NCI-H1436 treated with DMSO at 0.1 percent for 48 hours (cell line): ENCODE data around the gene ADAMTS9.
"Not testable (repeated sequence)": the region's sequence is repeated elsewhere in the genome, so short reads cannot be mapped to it uniquely, and the experiment has no call there.

Source experiments
- DNase-seq: peaks from one replicate; lab custom pipeline; 2025; lab: John Stamatoyannopoulos, UW

The ADAMTS9 gene

GRCh38 chr3:64575211-64575844 lies 112.5 kb downstream of the ADAMTS9 start:
- no peak for DNase-seq

- no peak for DNase-seq
Measured at GRCh38 chr3:64574194-64574593, 113.6 kb downstream of the ADAMTS9 start.

DNA sequence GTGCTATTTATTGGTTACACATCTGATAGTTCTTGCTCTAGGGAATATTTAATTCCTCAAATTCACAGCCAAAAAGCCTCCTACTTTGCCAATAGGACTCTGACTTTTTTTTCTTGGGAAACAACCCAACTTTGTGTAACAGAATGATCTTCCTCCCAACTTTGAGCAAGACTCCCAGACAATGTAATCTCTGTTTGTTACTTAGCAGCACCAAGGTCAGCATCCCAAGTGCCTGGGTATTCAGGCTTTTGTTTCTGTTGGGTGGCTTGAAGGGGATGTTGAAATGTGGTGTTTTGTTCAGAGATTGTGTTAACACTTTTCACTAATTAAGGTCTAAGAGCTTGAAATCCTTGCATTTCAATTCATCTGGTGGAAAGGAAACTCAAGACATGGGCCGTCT lies 115.8 kb downstream of the ADAMTS9 start:
- DNase-seq, result no peak

- DNase-seq, result no peak
Measured at GRCh38 chr3:64568895-64569517, 118.8 kb downstream of the ADAMTS9 start.

GRCh38 chr3:64566859-64567258 lies 120.9 kb downstream of the ADAMTS9 start:
- DNase-seq, result no peak

DNA sequence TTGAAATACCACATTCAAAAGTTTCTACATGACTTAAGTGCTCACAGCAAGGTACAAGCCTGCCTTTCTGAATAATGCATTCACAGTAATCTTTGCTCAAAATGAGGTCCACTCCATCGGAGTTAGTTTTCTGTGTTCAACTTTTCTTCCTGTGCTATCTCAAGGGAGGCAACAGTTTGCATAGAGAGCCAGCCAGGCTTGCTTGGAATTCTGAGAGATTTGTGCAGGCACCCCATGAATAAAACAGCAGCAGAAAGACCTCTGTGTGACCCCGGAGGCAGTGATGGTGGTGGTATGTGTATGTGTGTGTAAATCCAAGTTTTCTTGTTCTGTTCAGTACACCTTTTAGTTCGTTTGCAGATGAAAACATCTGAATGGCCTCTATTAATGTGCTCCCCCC lies 124.0 kb downstream of the ADAMTS9 start:
- DNase-seq, result no peak

GRCh38 chr3:64561868-64562267 lies 125.9 kb downstream of the ADAMTS9 start:
- no peak for DNase-seq

- no peak for DNase-seq
Measured at GRCh38 chr3:64561325-64561843, 126.4 kb downstream of the ADAMTS9 start.

GRCh38 chr3:64560791-64561190 lies 127.0 kb downstream of the ADAMTS9 start:
- DNase-seq, result no peak

DNA sequence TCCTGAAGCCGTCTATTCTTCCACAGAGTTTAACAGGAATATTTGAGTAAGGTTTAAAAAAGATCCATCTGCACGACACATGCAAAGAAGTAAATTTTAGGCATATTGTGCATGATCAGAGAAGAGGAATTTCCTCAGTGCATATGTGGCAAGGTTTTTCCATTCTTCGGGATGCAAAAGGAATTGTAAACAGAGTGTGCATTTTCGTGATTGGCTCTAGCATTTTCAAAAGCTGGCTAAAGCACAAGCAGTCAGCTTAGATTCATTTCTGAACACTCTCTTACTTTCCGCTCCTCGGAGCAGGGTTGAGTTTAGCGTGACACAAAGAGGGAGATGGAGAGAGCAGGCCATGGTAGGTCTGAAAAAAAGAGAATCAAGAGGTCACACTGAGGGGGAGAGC lies 128.2 kb downstream of the ADAMTS9 start:
- no peak for DNase-seq

GRCh38 chr3:64556046-64556445 lies 131.8 kb downstream of the ADAMTS9 start:
- DNase-seq, result no peak

DNA sequence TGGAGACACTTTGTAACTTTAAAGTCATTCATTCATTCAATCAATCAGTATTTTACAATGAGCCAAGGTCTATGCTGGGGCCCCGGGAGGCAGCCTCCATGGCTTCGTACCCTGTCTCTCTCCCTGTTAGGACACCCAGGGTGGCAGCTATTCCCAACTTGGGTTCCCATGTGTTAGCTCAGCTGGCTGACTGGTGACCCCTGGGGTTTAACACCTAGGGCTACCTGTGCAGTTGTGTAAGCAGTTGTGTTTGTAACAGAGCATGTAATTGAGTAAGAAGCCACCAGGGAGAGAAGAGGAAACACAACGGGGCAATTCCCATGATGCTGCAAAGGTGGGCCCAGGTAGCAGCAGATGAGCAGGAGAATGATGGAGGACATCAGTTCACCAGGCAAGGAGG lies 132.4 kb downstream of the ADAMTS9 start:
- DNase-seq, result no peak

DNA sequence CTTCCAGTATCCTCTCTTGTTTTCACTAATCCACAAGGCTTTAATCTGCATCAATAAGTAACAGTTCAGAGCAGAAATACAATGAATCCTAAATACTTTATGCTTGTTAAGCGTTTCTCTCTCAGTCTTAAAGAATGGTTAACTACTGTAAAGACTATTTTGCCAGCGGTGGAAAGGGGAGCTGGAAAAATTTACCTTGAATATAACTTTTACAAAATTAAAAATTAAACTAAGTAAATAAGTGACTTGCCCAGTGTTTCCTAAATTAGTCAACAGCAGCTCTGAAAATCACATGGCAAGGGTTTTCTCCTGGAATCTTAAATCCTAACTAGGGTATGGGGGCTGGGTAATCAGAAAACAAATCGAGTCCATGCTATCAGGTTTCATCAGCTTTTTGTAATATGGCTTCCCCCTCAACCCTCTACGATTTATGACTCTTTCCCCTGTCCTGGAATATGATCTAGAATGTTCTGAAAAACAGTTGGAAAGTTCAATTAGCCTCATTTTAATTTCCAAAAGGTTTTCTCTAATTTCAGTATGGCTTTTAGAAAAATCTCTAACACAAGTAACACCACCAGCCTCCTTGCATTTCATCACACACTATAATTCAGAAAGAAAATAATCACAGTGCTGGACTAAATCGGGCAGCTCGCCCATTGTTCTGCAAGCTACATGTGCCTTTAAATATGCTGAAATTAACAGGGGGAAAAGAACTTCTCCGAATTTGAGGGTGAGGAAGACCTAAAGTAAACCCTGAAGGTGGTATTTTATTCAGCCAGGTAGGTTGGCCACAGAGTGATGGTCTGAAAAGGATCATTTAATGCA lies 133.5 kb downstream of the ADAMTS9 start:
- DNase-seq, result no peak

DNA sequence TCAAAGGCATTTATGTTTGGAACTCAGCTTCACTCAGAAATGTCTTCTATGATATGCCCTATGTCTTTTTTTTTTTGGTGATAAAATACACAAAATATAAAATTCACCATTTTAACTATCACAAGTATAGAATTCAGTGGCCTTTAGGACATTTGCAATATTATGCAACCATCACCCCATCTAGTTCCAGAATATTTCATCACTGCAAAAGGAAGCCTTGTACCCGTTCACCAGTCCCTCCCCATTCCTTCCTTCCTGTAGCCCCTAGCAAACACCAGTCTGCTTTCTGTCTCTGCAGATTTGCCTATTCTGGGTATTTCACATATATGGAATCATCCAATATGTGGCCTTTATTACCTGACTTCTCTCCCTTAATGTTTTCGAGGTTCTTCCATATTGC lies 134.8 kb downstream of the ADAMTS9 start:
- no peak for DNase-seq

DNA sequence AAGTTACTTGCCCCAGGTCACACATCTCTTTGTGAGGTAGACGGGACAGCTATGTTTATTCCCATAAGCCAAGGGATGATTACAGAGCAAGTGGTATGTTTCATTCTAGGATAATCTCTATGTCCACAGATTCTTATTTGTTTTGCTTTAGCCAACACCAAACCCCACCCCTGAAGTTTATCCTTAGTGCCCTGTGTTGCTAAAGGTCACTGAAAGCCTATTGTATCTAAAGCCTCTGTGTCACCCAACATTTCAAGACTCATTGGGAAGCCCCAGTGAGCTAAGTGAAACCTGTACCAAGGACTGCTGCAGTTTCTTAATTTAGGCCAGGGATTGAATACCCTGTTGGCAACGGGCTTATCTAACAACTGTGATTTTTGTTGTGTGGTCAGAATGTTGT lies 135.6 kb downstream of the ADAMTS9 start:
- no peak for DNase-seq

DNA sequence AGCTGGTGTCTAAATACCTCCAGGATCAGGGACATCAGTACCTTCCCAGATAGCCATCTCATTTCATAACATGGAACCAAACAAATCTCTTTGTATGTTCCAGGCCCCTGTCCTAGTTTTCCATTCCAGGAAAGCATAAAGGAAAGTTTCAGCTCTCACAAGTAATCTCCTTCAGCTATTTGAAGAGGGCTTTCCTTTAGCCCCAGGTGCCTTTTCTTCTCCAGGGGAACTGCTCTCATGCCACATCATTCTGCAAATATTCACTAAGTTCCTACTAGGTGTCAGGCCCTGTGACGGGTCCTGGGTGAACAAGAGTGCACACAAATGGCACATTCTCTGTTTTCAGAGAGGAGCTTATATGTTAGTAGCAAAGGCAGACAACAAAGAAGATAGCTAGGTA lies 136.1 kb downstream of the ADAMTS9 start:
- no peak for DNase-seq

- DNase-seq, result no peak
Measured at GRCh38 chr3:64550745-64551144, 137.1 kb downstream of the ADAMTS9 start.

DNA sequence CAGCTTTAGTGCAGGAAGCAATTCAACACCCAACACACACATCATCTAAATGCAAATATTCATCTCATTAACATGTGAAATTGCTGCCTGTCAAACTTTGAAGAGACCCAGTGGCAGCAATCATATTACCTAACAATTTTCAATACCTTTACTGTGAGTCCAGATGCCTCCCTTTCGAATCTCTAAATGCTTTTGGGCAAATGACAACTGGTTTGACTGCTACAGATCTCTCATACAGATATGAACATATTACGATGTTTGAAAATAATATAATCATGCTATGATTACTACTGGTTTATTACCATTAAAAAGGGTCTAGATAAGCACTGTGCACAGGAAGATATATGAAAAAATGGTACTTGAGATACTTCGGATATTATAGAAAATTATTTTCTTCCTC lies 137.9 kb downstream of the ADAMTS9 start:
- no peak for DNase-seq

DNA sequence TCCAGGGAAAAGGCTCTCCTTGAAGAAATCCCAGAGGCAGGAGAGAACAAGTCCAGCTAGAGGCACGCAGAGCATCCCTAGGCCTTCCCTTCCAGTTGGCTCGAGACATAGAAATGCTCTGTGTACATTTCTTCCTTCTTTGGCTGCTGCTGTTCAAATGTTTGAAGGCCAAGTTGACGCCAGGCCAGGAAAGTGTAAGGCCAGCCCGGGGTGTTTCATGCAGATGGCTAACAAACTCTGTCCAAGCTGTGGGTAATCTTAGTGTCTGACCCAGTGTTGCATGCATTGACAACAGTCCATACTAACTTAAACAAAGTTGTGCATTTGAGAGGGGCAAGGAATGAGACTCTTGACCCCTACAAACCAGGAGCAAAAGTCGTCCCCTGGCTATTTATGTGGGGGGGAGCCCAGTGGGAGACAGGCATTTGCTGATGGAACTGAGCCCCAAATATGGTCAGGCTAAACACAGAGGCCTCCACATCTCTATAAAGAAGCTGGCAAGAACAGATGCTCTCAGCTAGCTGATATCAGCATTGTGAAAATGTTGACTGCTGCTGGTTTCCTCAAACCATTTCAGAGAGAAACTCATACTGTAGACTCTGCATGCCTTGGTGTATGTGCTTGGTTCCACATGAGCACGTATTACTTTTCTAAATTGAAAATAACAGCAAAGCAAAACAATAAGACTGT lies 139.5 kb downstream of the ADAMTS9 start:
- no peak for DNase-seq

DNA sequence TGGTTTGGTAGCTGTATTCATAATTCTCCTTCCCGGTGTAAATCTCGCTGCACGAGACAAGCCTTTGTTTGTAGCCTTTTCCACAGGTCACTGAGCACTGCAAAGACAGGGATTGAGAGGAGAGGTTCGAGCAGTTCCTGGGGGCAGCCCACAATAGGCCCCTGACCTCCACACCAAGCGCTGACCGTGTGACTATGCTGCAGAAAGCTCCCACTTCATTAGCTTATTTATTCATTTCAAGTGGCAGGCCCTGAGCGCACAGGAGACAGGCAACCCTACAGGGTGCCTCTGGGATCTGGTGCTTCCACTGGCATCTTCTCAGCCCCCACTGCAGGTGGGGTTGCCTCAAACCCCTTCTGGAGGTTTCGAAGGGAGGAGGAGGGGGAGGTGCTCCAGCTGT lies 140.9 kb downstream of the ADAMTS9 start:
- no peak for DNase-seq

DNA sequence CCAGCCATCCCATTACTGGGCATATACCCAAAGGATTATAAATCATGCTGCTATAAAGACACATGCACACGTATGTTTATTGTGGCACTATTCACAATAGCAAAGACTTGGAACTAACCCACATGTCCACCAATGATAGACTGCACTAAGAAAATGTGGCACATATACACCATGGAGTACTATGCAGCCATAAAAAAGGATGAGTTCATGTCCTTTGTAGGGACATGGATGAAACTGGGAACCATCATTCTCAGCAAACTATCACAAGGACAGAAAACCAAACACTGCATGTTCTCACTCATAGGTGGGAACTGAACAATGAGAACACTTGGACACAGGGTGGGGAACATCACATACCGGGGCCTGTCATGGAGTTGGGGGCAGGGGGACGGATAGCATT lies 142.6 kb downstream of the ADAMTS9 start:
- DNase-seq, result not testable (repeated sequence)

DNA sequence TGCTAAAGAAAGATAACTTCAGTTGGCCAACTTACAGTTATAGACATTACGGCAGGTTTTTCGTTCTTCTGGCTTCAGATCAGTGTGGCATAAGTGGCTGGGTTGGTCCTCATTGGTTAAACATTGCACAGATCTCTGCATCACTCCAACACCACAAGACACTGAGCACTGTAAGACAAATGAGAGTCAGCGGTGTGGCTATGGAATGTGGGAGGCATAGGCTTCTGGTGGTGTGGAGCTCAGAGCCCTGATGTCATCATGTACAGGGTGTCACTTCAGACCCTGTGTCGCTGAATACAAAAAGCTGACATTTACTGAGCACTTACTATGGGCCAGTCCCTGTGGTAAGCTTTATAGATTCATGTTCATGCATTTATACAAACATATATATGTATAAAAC lies 146.0 kb downstream of the ADAMTS9 start:
- DNase-seq, result no peak
